ENCODE results near the gene NOTCH2. TPM values are rescaled to one million over a fixed set of nuclear protein-coding genes. Genes with fewer than 3 reads are reported as not detected.
A peak's percentile ranks its signal among the peaks of the same experiment; 100 is the strongest.
"Not testable (repeated sequence)": the region's sequence is repeated elsewhere in the genome, so short reads cannot be mapped to it uniquely, and the experiment has no call there.

The NOTCH2 gene
- total RNA-seq, 1 experiment from 2014 or later: 4.7 TPM

- Histone ChIP-seq H3K4me2 (ENCODE audit: low read depth, low read length, poor library complexity, severe bottlenecking) (no peak overlapping the region), H3K27ac (ENCODE audit: low read length) (no peak overlapping the region), H2AFZ (ENCODE audit: low read length) (no peak overlapping the region), H3K27me3 (ENCODE audit: low read length) (no peaks in the 10 kb centered on the region), H3K36me3 (ENCODE audit: insufficient read depth, low read length) (no peaks in the 10 kb centered on the region), H3K9me2 (replicated peaks; ENCODE audit: insufficient read depth, low read length) (no peaks in the 10 kb centered on the region), H3K4me1 (ENCODE audit: low read length) (no peaks in the 10 kb centered on the region), H3K9me3 (ENCODE audit: low read length) (no peaks in the 10 kb centered on the region), H3K9ac (ENCODE audit: low read length) (no peak overlapping the region), H3K79me2 (ENCODE audit: low read length) (no peaks in the 10 kb centered on the region), H4K20me1 (ENCODE audit: insufficient read depth, low read depth, low read length) (no peaks in the 10 kb centered on the region; the same call in 1 of the 2 replicates), H3K4me3 (ENCODE audit: low read length) (no peak overlapping the region)
- peak; percentile 6 for DNase-seq
Observed at GRCh38 chr1:119987112-119987511, 82.3 kb downstream of the NOTCH2 start.

DNA sequence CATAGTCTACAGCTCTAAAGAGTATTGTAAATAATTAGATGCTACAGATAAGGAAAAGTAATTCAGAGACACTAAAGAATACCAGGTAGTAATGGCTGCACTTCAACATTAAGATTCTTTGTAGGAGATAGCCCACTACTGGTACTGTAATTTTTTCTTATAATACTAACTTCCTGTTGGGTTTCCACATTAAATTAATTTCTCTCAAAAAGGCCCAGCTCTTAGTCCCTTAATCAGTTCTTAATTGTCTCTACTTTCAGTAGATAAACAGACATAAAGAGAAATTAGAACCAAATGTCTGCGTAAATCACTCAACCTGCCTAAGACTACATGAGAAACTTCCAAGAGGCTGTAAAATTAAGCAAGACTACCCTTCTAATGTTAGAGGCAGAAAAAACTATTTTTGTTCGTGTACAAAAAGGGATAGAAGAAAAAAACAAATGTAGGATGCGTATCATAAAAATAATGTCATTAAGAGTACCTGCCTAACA is 83.4 kb downstream of the NOTCH2 start:
- no peaks in the 10 kb centered on the region for H3K79me2 ChIP-seq (ENCODE audit: low read length)
- no peak overlapping the region for H3K27ac ChIP-seq (ENCODE audit: low read length)
- no peaks in the 10 kb centered on the region; the same call in 1 of the 2 replicates for H4K20me1 ChIP-seq (ENCODE audit: insufficient read depth, low read depth, low read length)
- H3K9me3 ChIP-seq (ENCODE audit: low read length): no peaks in the 10 kb centered on the region
- H3K27me3 ChIP-seq (ENCODE audit: low read length): no peaks in the 10 kb centered on the region
- no peaks in the 10 kb centered on the region for H3K4me1 ChIP-seq (ENCODE audit: low read length)
- no peak overlapping the region for H3K4me2 ChIP-seq (ENCODE audit: low read depth, low read length, poor library complexity, severe bottlenecking)
- H3K36me3 ChIP-seq (ENCODE audit: insufficient read depth, low read length): no peaks in the 10 kb centered on the region
- H2AFZ ChIP-seq (ENCODE audit: low read length): no peak overlapping the region
- no peaks in the 10 kb centered on the region for H3K9me2 ChIP-seq (replicated peaks; ENCODE audit: insufficient read depth, low read length)
- no peak overlapping the region for H3K4me3 ChIP-seq (ENCODE audit: low read length)
- H3K9ac ChIP-seq (ENCODE audit: low read length): no peak overlapping the region
- DNase-seq: peak; percentile 5

DNA sequence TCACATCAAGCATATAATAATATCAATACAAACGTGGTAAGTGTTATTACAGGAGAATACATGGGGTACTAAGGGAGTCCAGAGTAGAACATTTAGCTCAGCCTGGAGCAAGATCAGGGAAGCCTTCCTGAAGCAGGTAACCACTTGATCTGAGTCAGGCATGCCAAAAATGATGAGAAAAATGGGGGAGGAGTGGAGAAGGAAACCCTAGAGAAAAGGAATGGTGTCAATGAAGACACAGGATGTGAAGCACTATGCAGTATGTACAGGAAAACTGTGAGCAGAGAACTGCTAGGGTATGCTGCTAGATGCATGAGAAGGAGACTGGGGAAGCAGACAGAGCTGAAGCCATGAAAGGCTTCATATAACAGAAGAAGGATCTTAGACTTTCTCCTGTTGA is 84.7 kb downstream of the NOTCH2 start:
- Histone ChIP-seq H3K27ac (ENCODE audit: low read length) (no peak overlapping the region), H3K9ac (ENCODE audit: low read length) (no peak overlapping the region), H3K9me2 (replicated peaks; ENCODE audit: insufficient read depth, low read length) (no peaks in the 10 kb centered on the region), H2AFZ (ENCODE audit: low read length) (no peak overlapping the region), H3K27me3 (ENCODE audit: low read length) (no peaks in the 10 kb centered on the region), H3K79me2 (ENCODE audit: low read length) (no peaks in the 10 kb centered on the region), H4K20me1 (ENCODE audit: insufficient read depth, low read depth, low read length) (no peaks in the 10 kb centered on the region; the same call in 1 of the 2 replicates), H3K4me3 (ENCODE audit: low read length) (no peak overlapping the region), H3K9me3 (ENCODE audit: low read length) (no peaks in the 10 kb centered on the region), H3K4me2 (ENCODE audit: low read depth, low read length, poor library complexity, severe bottlenecking) (no peak overlapping the region), H3K4me1 (ENCODE audit: low read length) (no peaks in the 10 kb centered on the region), H3K36me3 (ENCODE audit: insufficient read depth, low read length) (no peaks in the 10 kb centered on the region)
- DNase-seq: peak; percentile 7

- H4K20me1 ChIP-seq (ENCODE audit: insufficient read depth, low read depth, low read length): no peaks in the 10 kb centered on the region; the same call in 1 of the 2 replicates
Observed at GRCh38 chr1:119981986-119982815, 87.3 kb downstream of the NOTCH2 start.

DNA sequence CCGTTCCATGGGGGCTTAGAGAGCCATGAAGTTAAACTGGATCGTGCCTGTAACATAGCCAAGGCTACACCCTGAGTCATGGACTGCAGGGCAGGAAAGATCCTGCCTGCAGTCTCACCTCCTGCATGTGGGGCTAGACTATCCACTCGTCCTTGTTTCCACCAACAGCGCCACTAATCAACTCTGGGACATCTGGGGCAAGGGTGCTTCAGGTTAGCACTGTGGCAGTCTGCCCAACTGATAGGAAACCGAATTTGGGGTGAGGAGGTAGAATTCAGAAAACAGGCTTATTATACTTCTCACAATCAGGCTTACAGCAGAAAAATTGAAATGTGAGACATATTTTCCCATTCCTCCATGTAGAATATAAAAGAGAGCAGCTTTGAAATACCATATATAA is 88.0 kb downstream of the NOTCH2 start:
- peak; percentile 6 for DNase-seq
- no peaks in the 10 kb centered on the region for H3K27me3 ChIP-seq (ENCODE audit: low read length)
- no peaks in the 10 kb centered on the region for H3K9me3 ChIP-seq (ENCODE audit: low read length)
- H4K20me1 ChIP-seq (ENCODE audit: insufficient read depth, low read depth, low read length): no peaks in the 10 kb centered on the region; the same call in 1 of the 2 replicates
- H3K4me1 ChIP-seq (ENCODE audit: low read length): no peaks in the 10 kb centered on the region
- H3K36me3 ChIP-seq (ENCODE audit: insufficient read depth, low read length): no peaks in the 10 kb centered on the region
- no peak overlapping the region for H3K4me2 ChIP-seq (ENCODE audit: low read depth, low read length, poor library complexity, severe bottlenecking)
- H3K9ac ChIP-seq (ENCODE audit: low read length): no peak overlapping the region
- H3K79me2 ChIP-seq (ENCODE audit: low read length): no peaks in the 10 kb centered on the region
- H2AFZ ChIP-seq (ENCODE audit: low read length): no peak overlapping the region
- no peak overlapping the region for H3K27ac ChIP-seq (ENCODE audit: low read length)
- no peaks in the 10 kb centered on the region for H3K9me2 ChIP-seq (replicated peaks; ENCODE audit: insufficient read depth, low read length)
- no peak overlapping the region for H3K4me3 ChIP-seq (ENCODE audit: low read length)

More at GRCh38 chr1:119981986-119982815, 87.3 kb downstream of the NOTCH2 start:
- no peak overlapping the region for H3K9ac ChIP-seq (ENCODE audit: low read length)
- H3K4me2 ChIP-seq (ENCODE audit: low read depth, low read length, poor library complexity, severe bottlenecking): no peak overlapping the region
- H3K27ac ChIP-seq (ENCODE audit: low read length): no peak overlapping the region
- H3K79me2 ChIP-seq (ENCODE audit: low read length): no peaks in the 10 kb centered on the region
- H2AFZ ChIP-seq (ENCODE audit: low read length): no peak overlapping the region
- peak; percentile 19 for DNase-seq
- H3K9me3 ChIP-seq (ENCODE audit: low read length): no peaks in the 10 kb centered on the region
- no peaks in the 10 kb centered on the region for H3K36me3 ChIP-seq (ENCODE audit: insufficient read depth, low read length)
- no peaks in the 10 kb centered on the region for H3K27me3 ChIP-seq (ENCODE audit: low read length)
- H3K4me3 ChIP-seq (ENCODE audit: low read length): no peak overlapping the region
- H3K4me1 ChIP-seq (ENCODE audit: low read length): no peaks in the 10 kb centered on the region
- no peaks in the 10 kb centered on the region for H3K9me2 ChIP-seq (replicated peaks; ENCODE audit: insufficient read depth, low read length)

DNA sequence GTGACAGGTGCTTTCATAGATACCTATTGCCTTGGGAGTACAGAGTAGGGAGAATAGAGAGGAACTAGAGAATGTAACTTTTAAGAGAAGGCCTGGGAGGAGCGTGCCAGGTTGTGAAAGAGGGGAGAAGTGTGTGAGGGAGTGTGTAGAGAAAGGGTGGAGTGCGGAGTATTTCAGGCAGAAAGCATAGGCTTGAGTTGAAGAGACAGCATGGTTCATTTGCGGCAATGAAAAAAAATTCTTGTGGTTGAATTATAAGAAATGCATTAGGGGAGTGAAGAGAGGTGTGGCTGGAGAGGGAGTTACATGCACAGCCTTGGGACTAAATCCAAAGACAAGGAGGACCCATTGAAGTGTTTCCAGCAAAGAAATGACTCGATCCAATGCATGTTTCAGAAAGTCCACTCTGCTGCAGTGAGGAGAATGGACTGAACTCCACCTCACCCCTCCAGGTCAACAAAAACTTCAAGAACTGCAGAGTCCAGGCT is 91.4 kb downstream of the NOTCH2 start:
- Histone ChIP-seq H3K4me1 (ENCODE audit: low read length) (no peaks in the 10 kb centered on the region), H3K9ac (ENCODE audit: low read length) (no peak overlapping the region), H3K27ac (ENCODE audit: low read length) (no peak overlapping the region), H3K27me3 (ENCODE audit: low read length) (no peaks in the 10 kb centered on the region), H3K4me3 (ENCODE audit: low read length) (no peak overlapping the region), H3K79me2 (ENCODE audit: low read length) (no peaks in the 10 kb centered on the region), H2AFZ (ENCODE audit: low read length) (no peak overlapping the region), H3K9me3 (ENCODE audit: low read length) (no peaks in the 10 kb centered on the region), H3K4me2 (ENCODE audit: low read depth, low read length, poor library complexity, severe bottlenecking) (no peak overlapping the region), H3K9me2 (replicated peaks; ENCODE audit: insufficient read depth, low read length) (no peaks in the 10 kb centered on the region), H3K36me3 (ENCODE audit: insufficient read depth, low read length) (no peaks in the 10 kb centered on the region), H4K20me1 (ENCODE audit: insufficient read depth, low read depth, low read length) (no peaks in the 10 kb centered on the region)
- DNase-seq: no peak

DNA sequence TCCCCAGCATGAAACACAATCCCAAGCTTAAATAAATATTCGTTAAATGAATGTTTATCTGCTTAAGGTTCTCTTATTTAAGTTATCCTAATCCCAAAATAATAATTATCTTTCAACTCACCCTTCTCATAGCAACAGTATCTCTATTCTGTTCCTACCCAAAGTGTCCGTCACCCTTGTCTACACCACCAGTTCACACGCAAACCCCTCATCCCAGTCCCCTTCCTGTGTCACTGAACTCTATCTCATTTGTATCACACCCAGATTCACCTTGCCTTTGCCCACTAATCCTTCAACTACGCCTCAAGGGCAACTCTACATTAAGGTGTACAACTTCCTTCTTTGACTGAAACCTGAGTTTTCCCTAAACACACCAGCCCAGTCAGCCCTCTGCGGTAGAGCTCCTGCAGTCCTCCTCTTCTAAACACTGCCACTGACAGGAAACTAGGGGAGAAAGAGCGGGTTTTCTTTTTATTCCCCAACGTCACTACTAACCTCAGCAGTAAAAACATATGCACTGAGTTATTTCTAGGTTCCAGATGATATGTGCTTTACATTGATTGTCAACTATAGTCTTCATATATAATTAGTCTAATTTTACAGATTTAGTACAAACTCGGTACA is 92.2 kb downstream of the NOTCH2 start:
- not testable (repeated sequence) for H4K20me1 ChIP-seq (ENCODE audit: insufficient read depth, low read depth, low read length); H3K27me3 ChIP-seq (ENCODE audit: low read length); H3K9ac ChIP-seq (ENCODE audit: low read length); H3K4me3 ChIP-seq (ENCODE audit: low read length); H3K4me2 ChIP-seq (ENCODE audit: low read depth, low read length, poor library complexity, severe bottlenecking); H3K36me3 ChIP-seq (ENCODE audit: insufficient read depth, low read length); H3K4me1 ChIP-seq (ENCODE audit: low read length); H3K9me2 ChIP-seq (replicated peaks; ENCODE audit: insufficient read depth, low read length); H2AFZ ChIP-seq (ENCODE audit: low read length); H3K79me2 ChIP-seq (ENCODE audit: low read length); H3K27ac ChIP-seq (ENCODE audit: low read length); H3K9me3 ChIP-seq (ENCODE audit: low read length)
- peak; percentile 5 for DNase-seq

DNA sequence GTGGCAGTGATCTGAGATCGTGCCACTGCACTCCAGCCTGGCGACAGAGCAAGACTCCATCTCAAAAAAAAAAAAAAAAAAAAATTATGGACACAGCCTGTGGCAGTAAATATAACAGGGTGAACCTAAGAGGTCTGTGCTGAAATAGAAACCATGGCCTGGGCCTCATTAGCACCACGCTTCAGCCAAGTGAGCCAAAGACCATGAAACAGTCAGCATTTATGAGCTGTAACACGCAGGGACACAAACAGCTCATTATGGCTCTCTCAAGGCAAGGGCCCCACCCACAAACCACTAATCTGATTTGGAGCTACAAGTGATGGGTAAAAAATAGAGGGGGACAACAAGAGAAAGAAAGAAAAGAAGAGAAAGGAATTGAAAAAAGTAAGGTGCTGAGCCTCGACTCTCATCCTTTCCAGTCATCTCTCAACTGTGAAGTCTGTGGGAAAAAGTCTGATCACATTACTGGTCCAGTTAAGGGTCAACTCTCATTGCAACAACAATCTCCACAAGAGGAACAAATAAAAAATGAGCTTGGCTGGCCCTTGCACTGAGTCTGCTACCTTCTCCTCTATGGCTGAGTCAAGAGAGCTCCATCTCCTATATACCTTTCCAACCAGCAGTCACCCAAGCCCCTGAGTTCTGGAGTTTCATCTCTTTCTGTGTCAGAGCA is 93.7 kb downstream of the NOTCH2 start:
- not testable (repeated sequence) for H4K20me1 ChIP-seq (ENCODE audit: insufficient read depth, low read depth, low read length)

More for the DNA sequence above, 93.7 kb downstream of the NOTCH2 start:
- H3K9me3 ChIP-seq (ENCODE audit: low read length); H3K4me3 ChIP-seq (ENCODE audit: low read length); H3K4me2 ChIP-seq (ENCODE audit: low read depth, low read length, poor library complexity, severe bottlenecking); H3K27ac ChIP-seq (ENCODE audit: low read length); H3K9me2 ChIP-seq (replicated peaks; ENCODE audit: insufficient read depth, low read length); H2AFZ ChIP-seq (ENCODE audit: low read length); H3K79me2 ChIP-seq (ENCODE audit: low read length); H3K36me3 ChIP-seq (ENCODE audit: insufficient read depth, low read length); H3K9ac ChIP-seq (ENCODE audit: low read length); H3K27me3 ChIP-seq (ENCODE audit: low read length); H3K4me1 ChIP-seq (ENCODE audit: low read length): not testable (repeated sequence)
- peak; percentile 15 for DNase-seq
